Heart left ventricle (tissue), 16 donors: ENCODE results near the gene GSTA1. TPM values are rescaled to one million over a fixed set of nuclear protein-coding genes. Genes with fewer than 3 reads are reported as not detected.
"Not testable (repeated sequence)": the region's sequence is repeated elsewhere in the genome, so short reads cannot be mapped to it uniquely, and the experiment has no call there.

Source experiments
- ATAC-seq, 4 donors: fragments of 200-7000 bp; cut with Tn5 transposase; one replicate each; pipeline ENCODE4 v1.9.1; 2020 to 2022; ENCODE audit warnings: moderate library complexity in 4 of 4, mild to moderate bottlenecking in 3 of 4, moderate number of reproducible peaks in 1 of 4
- DNase-seq, 5 donors: peaks; one replicate each; pipeline ENCODE4 v3.0.0-alpha.2; 2020
- H3K27ac ChIP-seq, 12 donors: fragments of 200-600 bp; sonication (generic) in 4 of 12; one replicate each; pipeline versions ENCODE4 v1.5.0 to v1.8.0; 2016 to 2022; ENCODE audit warnings: mild to moderate bottlenecking in 2 of 12
- H3K27me3 ChIP-seq, 9 donors: fragments of 200-600 bp; sonication (generic) in 2 of 9; one replicate each; pipeline versions ENCODE4 v1.5.1 to v1.8.0; 2016 to 2022; ENCODE audit warnings: mild to moderate bottlenecking in 3 of 9
- H3K36me3 ChIP-seq, 9 donors: fragments of 200-600 bp; sonication (generic) in 2 of 9; one replicate each; pipeline versions ENCODE4 v1.5.0 to v1.8.0; 2018 to 2022; ENCODE audit warnings: mild to moderate bottlenecking in 2 of 9
- H3K4me1 ChIP-seq, 12 donors: fragments of 200-600 bp; sonication (generic) in 4 of 12; one replicate each; pipeline versions ENCODE4 v1.5.0 to v1.8.0; 2016 to 2022; ENCODE audit warnings: mild to moderate bottlenecking in 3 of 12
- H3K4me3 ChIP-seq, 12 donors: fragments of 200-600 bp; sonication (generic) in 4 of 12; one replicate each; pipeline versions ENCODE4 v1.5.0 to v1.8.0; 2017 to 2022; ENCODE audit warnings: mild to moderate bottlenecking in 9 of 12, moderate library complexity in 4 of 12
- H3K9me3 ChIP-seq, 12 donors: fragments of 200-600 bp; sonication (generic) in 4 of 12; one replicate each; pipeline versions ENCODE4 v1.5.0 to v1.8.0; 2016 to 2022; ENCODE audit warnings: mild to moderate bottlenecking in 1 of 12
- POLR2A ChIP-seq, 2 donors: fragments of 450-650 bp; IDR thresholded peaks; one replicate each; pipeline ENCODE4 v1.6.1; 2017; ENCODE audit warnings: antibody characterized with exemption in 2 of 2, mild to moderate bottlenecking in 2 of 2, moderate library complexity in 2 of 2
- WGBS, 4 donors: extraction: QIAGEN DNeasy Blood & Tissue Kit in 2 of 4; methylation state at CpG; one replicate each; pipeline versions ENCODE4 v1.1.5 to v1.1.7; 2013 to 2018; 5-methylcytosine and 5-hydroxymethylcytosine counted together
- intact Hi-C, 10 donors: fragments of 100-400 bp; cut with DNase I; formaldehyde crosslinking; loops; one replicate each; pipeline versions ENCODE4 v1.11.1 to v1.14.2; 2022
- polyA plus RNA-seq, 2 donors: library from polyadenylated mRNA; stranded (reverse); fragments of 200-250 nt; gene quantifications; one replicate each; pipeline ENCODE4 v1.2.3, GENCODE V29; 2013
- total RNA-seq, 9 donors: library from RNA; depleted of rRNA in 2 of 9; stranded (reverse); fragments of >200 nt in 2 of 9; fragmentation: NEBNext Ultra II Directional in 3 of 9; extraction: Animal tissue kit (Norgen Biotek cat#: 25700) in 3 of 9; gene quantifications; one replicate each; pipeline versions ENCODE4 v1.1.0 to v1.2.4, GENCODE V29; 2016 to 2023
- TF ChIP-seq, protein P1 (sequence below), 12 donors: fragments of 200-600 bp; sonication (generic) in 4 of 12; IDR thresholded peaks; one replicate each; pipeline versions ENCODE4 v1.5.0 to v1.8.0; 2018 to 2022; ENCODE audit warnings: antibody characterized with exemption in 12 of 12, mild to moderate bottlenecking in 5 of 12
- donor health status: ischemic (EF 13 %, LVEDD 7.1; RV severe dilation, severe dysfunction).
- donor health status: healthy with polysubstance abuse.
- donor health status: DM: no; HTN: yes; CAD: no.
- donor health status: DM: no; HTN: no; CAD: no.
- donor health status: ischemic (EF 25% LVEDD 6.9; RV normal size, moderate dysfunction).
- donor health status: ischemic (EF 25% LVEDD 5.7; RV mildly dilated, moderate dysfunction).
- donor health status: healthy.
- donor health status: DM: yes; HTN: yes; CAD: no.
- donor health status: ischemic (EF 35%, LVEDD 5.7; RV mildly dilated, moderate dysfunction).
- donor health status: nonischemic (EF 11% LVEDD 7.7; RV severe dilation, severe dysfunction).
- donor health status: DM: yes; HTN: yes; CAD: no.
- donor health status: PGD.
- donor health status: ischemic (EF 29% LVEDD 5.4; RV normal size, mild dysfunction).
- donor health status: nonischemic (EF 23%, LVEDD 6.1; RV moderate dilation, normal function).

GSTA1 gene
- total and polyA plus RNA-seq, 11 donors: not detected

DNA sequence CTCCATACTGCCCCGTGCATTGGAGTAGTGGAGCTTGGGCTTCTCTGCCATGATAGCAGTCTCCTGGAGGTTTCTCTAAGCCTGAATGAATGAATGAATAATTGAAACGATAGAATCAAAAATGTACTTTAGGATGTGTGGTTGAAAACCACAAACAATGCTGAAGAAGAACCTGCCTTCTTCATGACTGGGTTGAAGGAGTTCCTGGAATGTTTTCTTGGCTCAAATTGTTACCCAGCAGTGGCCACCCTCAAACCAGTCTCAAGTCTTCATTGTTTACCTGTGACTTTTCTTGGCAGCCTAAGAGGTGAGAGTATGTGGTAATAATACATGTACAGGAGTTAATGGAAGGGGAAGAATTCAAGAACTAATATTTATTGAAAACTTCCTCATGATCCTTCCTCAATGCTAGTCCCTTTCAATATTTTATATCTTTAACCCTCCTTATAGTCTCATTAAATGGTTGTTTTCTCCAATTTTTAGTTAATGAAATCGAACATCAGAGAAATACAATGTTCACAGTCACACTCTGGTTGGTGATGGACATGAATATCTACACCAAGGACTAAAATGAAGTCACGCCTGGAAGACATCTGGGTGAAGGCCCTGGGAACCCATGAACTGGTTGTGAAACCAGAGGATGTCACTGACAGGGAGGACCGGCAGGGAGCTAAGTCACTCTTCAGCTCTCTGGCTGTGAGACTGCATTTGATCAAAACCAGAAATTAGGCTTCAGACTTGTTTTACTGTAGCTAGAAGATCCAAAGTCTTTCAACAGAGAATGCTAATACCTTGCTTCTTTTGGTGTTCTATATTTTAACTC, 37.4 kb upstream of the GSTA1 start, which contains the start of gene GSTA5:
GSTA5 (minus strand) TSS at position 51 of the 823 bp plus-strand sequence.
- no peaks in the 10 kb centered on the region for H3K36me3 ChIP-seq
- no peak for ATAC-seq
- no peaks in the 10 kb centered on the region for H3K4me1 ChIP-seq
- H3K9me3 ChIP-seq: no peaks in the 10 kb centered on the region
- H3K27me3 ChIP-seq: peaks cover 0 to 13% (median 0%) of the 10 kb centered on the region in 9 donors
- 78 to 83% (median 81%) methylated on average over 5 of the region's 5 CpGs for WGBS, 4 donors
- H3K4me3 ChIP-seq: no peak within 1 kb of the TSS
- TF ChIP-seq, protein P1, sequence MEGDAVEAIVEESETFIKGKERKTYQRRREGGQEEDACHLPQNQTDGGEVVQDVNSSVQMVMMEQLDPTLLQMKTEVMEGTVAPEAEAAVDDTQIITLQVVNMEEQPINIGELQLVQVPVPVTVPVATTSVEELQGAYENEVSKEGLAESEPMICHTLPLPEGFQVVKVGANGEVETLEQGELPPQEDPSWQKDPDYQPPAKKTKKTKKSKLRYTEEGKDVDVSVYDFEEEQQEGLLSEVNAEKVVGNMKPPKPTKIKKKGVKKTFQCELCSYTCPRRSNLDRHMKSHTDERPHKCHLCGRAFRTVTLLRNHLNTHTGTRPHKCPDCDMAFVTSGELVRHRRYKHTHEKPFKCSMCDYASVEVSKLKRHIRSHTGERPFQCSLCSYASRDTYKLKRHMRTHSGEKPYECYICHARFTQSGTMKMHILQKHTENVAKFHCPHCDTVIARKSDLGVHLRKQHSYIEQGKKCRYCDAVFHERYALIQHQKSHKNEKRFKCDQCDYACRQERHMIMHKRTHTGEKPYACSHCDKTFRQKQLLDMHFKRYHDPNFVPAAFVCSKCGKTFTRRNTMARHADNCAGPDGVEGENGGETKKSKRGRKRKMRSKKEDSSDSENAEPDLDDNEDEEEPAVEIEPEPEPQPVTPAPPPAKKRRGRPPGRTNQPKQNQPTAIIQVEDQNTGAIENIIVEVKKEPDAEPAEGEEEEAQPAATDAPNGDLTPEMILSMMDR (IDR thresholded peaks at IDR 0.05): no peak
- TF ChIP-seq POLR2A (IDR thresholded peaks at IDR 0.05): no peak
- no peak within 1 kb of the TSS for H3K27ac ChIP-seq
- DNase-seq: no peak
- intact Hi-C loops: no loop called here

DNA sequence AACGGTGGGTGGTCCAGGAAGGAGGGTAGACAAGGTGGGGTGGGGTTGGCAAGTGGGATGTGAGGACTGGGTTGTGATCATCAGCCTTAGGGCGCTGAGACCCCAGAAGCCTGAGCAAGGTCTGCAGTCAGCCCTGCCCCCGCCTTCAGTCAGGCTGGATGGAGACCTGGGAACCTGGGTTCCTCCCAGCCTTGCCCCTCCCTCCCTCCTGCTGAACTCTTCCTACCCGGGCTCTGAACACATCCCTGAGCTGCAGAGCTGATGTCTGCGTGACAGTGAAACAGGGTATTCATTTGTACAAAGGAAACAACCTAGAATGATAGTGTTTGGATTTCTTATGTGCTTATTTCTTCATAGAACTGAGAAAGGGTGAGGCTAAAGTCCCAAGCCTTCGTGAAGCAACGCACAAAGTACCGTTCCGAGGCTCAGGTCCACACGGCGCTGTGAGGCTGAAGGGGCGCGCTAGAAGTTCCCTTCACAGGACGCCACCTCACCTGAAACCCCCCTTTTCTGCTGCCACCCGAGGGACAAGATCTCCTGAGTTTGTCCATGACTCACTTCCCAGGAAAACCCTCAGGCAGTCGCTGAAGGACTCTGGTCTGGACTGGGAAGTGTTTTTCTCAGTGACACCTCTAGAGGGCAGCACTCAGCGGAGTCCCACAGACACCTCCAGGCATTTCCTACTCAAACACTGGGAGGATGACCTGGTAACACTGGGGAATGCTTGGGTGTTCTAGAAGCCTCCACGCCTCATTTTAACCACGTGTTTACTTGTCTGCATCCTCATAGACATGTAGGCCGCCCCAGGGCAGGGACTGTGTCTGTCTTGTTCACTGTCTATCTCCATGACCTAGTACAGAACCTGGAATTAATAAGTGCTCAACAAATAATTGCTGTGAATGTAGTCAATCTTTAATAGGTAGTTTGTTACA, 35.8 kb upstream of the GSTA1 start:
- ATAC-seq (peak in 3 of 4 donors; percentile 36 to 66 (median 51)), DNase-seq (peak in 2 of 5 donors; percentile 16 to 41)
- Histone ChIP-seq H3K4me1 (no peaks in the 10 kb centered on the region), H3K27me3 (peaks cover 0 to 13% (median 0%) of the 10 kb centered on the region in 9 donors), H3K27ac (no peak overlapping the region), H3K36me3 (no peaks in the 10 kb centered on the region), H3K4me3 (no peak overlapping the region), H3K9me3 (no peaks in the 10 kb centered on the region)
- no peak for TF ChIP-seq POLR2A (IDR thresholded peaks at IDR 0.05)
- TF ChIP-seq, protein P1 (IDR thresholded peaks at IDR 0.05): peak; percentile 23 to 58 (median 44)
- 56 to 69% (median 60%) methylated on average over 20 of the region's 20 CpGs for WGBS, 4 donors
- intact Hi-C loops: no loop called here

DNA sequence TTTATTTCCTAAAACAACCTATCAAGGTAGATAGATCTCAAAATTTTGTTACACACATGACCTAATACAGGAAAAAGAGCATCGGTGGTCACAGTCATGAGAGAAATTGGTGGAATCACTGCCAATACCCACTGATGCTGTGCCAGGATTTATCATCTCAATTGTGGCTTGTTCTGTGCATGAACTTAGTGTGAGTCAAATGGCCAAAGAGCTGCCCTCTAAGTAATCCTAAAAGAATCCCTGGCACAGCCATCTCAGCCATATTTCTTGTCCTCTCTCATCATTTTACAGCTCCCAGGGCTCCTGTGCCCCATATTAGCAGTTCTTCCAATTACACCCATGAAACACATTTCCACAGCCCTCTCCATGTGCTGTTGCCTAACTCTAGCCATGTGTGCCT, 30.9 kb upstream of the GSTA1 start:
- no peak overlapping the region for H3K4me3 ChIP-seq
- 83 to 88% (median 87%) methylated on average over 1 of the region's 1 CpG for WGBS, 4 donors
- no peaks in the 10 kb centered on the region for H3K36me3 ChIP-seq
- no peak for TF ChIP-seq POLR2A (IDR thresholded peaks at IDR 0.05)
- TF ChIP-seq, protein P1 (IDR thresholded peaks at IDR 0.05): no peak
- intact Hi-C loops: no loop called here
- ATAC-seq: no peak
- no peaks in the 10 kb centered on the region for H3K4me1 ChIP-seq
- no peaks in the 10 kb centered on the region for H3K9me3 ChIP-seq
- H3K27ac ChIP-seq: no peak overlapping the region
- peaks cover 0 to 13% (median 0%) of the 10 kb centered on the region in 9 donors for H3K27me3 ChIP-seq
- no peak for DNase-seq

DNA sequence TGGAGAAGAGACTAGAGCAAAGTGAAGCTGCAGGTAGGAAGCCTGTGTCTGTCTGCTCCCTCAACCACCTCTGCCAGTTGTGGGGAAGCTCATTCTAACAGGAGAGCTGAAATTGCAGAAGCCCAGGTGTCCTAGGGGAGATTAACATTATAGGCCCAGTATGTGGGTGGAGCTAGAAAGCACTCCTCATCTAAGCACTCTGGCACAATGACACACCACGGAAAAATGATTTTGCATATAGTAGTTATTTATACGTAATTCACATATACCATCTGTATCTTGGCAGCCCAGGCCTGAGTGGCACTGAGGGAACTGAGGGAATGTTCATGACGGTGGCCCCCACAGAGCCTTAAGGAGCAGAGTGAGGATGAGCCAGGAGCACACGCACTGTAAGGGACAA, 27.3 kb upstream of the GSTA1 start:
- H3K27me3 ChIP-seq, H3K36me3 ChIP-seq, H3K9me3 ChIP-seq, H3K4me3 ChIP-seq, intact Hi-C loops, H3K4me1 ChIP-seq, H3K27ac ChIP-seq, DNase-seq, ATAC-seq: not testable (repeated sequence)
- 79 to 92% (median 86%) methylated on average over 4 of the region's 4 CpGs for WGBS, 4 donors
